ENCODE measurements around the gene MAP3K13. TPM values are rescaled to one million over a fixed set of nuclear protein-coding genes. Genes with fewer than 3 reads are reported as not detected.
"Not testable (repeated sequence)": the region's sequence is repeated elsewhere in the genome, so short reads cannot be mapped to it uniquely, and the experiment has no call there.

MAP3K13 gene
- total RNA-seq, 1 donor from 2014 or later = 20.0 TPM

DNA sequence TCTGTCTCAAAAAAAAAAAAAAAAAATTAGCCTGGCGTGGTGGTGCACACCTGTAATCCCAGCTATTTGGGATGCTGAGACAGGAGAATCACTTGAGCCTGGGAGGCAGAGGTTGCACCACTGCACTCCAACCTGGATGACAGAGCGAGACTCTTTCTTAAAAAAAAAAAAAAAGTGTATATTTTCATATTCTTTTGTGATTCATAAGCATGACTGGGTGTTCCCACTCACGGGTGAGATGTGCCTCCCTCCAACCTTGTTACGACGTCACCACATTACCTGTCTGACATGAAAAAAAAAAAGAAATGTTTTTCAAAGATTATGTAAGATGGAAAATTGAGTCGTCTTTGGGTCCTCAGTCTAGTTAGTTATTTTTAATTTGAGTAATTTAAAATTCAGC is 79.1 kb downstream of the MAP3K13 start:
- no peak for ATAC-seq
- no peak for DNase-seq (ENCODE audit: low spot score)

DNA sequence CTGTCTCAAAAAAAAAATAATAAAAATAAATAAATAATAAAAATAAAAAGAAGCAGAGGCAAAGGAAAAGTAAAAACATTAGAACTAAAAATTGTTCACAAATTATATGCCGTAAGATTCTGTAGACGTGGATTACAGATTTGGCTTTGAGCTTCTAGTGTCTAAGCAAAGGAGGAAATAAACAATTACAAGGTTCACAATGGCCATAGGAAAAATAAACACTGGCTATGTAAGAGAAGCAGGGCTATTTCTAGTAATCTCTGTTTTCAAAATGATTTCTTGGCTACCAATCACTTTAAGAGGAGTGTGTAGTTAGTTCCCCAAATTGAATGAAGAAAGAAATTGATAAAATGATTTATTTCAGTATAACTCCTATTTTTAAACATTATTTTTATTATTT is 81.4 kb downstream of the MAP3K13 start:
- DNase-seq (ENCODE audit: low spot score) = no peak
- ATAC-seq = no peak

DNA sequence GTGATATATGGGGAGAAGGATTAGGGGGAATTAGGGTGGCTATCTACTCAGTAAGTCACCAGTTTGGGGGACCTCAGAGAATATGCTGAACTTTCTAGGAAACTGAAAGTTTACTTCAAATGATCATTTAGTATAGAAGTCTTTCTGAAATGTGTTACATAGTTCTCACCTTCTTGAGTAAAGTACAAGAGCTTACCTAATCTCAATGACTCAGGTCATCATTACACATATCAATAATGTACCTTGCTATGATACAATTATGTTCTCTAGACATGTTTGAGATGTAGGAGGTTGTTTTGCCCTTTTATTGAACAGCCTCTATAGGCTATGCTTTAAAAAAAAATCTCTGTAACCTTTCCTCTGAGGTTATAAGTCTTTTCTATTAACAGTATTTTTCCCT is 85.2 kb downstream of the MAP3K13 start:
- no peak for ATAC-seq
- DNase-seq (ENCODE audit: low spot score) = no peak

DNA sequence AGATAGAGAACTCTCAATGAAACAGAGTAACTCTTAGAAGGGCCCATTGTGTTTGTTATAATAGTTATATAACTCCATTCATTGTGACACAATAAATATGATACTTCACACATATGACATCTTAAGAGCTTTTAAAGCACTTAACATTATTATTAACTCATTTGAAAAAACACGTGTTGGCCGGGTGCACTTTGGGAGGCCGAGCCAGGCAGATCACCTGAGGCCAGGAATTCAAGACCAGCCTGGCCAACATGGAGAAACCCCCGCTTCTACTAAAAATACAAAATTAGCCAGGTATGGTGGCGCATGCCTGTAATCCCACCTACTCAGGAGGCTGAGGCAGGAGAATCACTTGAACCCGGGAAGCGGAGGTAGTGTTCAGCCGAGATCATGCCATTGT is 88.5 kb downstream of the MAP3K13 start:
- not testable (repeated sequence) for ATAC-seq

DNA sequence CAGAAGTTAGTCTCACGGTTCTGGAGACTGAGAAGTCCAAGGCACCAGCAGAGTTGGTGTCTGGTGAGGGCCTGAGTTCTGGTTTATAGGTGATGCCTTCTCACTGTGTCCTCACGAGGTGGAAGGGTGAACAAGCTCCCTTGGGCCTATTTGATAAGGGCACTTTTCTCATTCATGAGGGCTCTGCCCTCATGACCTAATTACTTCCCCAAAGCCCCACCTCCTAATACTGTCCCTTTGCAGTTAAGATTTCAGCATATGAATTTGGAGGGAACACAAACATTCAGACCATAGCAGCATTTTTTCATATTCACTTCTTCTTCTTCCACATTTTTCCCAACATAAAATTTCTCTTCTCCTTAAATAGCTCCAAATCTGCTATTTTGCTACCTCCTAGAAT is 94.4 kb downstream of the MAP3K13 start:
- DNase-seq (ENCODE audit: low spot score) (no peak), ATAC-seq (no peak)

More for the DNA sequence above, 88.5 kb downstream of the MAP3K13 start:
- DNase-seq (ENCODE audit: low spot score) = not testable (repeated sequence)

DNA sequence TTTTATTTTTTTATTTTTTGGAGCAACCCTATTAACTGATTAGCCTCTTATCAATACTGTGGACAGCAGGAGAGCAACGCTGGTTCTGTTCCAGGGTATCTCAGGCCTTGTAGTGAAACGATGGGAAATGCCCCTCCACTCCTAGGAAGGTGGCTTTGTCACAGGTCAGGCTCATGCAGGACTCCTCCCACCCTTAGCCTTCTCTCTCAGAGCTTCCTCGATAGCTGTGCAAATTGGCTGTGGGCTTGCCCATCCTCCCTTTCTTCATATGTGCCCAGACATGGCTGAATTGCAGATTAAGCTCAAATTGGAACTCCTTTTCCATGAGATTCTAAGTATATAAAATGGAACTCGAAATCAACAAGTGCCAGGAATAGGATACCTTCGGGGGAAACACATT is 97.4 kb downstream of the MAP3K13 start:
- DNase-seq (ENCODE audit: low spot score) = no peak
- no peak for ATAC-seq

DNA sequence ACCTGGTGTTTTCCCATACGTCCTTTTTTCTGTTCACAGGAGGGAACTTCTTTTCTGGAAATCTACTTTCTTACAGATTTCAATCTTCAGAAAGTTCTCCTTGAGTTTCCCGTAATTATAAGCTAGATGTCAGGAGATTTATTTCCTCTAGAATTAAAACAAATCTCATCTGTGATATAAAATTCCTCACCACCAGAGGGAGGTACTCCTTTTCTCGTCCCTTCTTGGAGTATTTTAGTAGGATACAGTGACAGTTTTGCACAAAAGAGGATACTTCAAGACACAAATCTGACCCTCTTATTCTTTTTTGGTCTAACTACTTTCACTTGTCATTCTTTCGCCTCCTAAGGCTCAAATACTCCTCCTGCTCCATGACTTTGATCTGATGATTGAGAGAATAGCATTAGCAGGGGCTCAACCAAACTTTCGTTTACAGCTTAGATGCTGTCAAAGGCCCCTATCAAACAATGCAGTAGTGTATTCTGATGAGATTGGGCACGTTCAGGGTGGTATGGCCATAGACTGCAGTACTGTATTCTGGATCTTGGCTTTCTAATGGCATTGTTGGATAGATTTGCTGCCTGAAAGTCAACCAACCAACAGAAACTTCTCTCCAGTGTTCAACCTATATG is 97.9 kb downstream of the MAP3K13 start:
- ATAC-seq (peak; percentile 32), DNase-seq (ENCODE audit: low spot score) (no peak)

DNA sequence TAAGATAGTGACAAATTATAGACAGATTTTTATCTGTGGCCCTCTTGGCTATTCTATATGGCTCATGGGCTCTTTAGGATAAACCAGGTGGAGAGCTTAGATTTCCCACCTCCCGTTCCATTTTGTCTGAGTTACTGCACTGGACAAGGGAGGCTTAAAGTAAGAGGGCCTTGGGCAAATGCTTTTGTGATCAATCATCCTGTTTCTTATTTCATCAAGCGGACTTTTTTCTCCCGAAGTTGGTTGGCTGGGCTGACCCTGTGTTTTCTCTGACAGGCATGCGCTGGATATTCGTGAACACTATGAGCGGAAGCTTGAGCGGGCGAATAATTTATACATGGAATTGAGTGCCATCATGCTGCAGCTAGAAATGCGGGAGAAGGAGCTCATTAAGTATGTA is 102.5 kb downstream of the MAP3K13 start:
- ATAC-seq (no peak), DNase-seq (ENCODE audit: low spot score) (no peak)

DNA sequence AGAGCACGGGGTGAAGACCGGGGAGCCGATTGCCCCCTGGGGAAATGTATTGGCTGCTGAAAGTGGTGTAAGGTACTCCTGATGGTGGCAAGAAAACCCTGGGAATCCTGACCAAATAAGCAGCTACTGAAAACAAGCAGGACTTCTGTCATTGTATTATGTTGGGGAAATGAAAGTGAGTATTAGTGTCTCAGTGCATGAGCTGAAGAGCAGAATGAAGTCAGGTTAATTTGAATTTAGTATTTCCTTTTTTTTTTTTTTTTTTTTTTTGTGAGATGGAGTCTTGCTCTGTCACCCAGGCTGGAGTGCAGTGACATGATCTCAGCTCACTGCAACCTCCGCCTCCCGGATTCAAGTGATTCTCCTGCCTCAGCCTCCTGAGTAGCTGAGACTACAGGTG is 103.2 kb downstream of the MAP3K13 start:
- ATAC-seq; DNase-seq (ENCODE audit: low spot score): not testable (repeated sequence)

DNA sequence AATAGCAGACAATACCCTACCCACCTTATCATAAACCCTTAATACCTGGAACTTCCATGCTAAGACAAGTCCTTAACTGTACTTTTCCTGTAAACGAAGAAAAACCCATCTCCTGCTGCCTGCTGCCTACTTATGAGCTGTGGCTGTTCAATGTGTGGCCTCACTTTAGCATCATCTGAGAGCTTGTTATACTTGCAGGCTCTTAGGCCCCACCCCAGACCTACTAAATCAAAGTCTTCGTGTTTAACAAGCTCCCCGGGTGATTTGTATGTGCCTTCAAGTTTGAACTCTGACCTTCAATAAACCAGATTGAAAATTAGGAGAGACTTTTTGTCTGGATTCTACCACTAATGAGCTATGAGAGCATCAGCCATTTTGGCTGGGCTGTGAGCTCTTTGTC is 106.6 kb downstream of the MAP3K13 start:
- DNase-seq (ENCODE audit: low spot score) (no peak), ATAC-seq (no peak)

DNA sequence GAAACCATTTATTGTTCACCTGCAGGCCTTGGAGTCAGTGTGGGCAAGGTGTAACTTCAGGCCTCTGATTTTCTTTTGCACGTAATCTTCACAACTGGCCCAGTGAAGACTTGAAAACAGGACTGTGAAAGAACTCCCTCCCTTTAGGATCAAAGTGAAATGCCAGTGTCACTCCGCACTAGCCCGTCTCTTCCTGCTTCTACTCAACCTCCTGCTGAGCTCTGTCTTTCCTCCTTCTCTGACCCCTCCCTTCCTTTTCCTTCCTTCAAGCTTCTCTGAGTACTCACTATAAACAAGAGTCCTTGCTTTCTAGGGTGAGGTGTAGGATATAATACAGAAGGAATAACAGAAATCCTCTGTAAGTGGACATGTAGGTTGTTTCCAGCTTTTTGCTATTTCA is 107.4 kb downstream of the MAP3K13 start:
- ATAC-seq (no peak), DNase-seq (ENCODE audit: low spot score) (no peak)

DNA sequence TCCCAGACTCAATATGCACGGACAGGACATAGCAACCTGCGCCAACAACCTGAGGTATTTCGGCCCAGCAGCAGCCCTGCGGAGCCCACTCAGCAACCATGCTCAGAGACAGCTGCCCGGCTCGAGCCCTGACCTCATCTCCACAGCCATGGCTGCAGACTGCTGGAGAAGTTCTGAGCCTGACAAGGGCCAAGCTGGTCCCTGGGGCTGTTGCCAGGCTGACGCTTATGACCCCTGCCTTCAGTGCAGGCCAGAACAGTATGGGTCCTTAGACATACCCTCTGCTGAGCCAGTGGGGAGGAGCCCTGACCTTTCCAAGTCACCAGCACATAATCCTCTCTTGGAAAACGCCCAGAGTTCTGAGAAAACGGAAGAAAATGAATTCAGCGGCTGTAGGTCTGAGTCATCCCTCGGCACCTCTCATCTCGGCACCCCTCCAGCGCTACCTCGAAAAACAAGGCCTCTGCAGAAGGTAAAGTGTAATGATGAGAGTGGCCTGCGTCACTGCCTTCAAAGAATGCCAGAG is 110.4 kb downstream of the MAP3K13 start:
- no peak for ATAC-seq
- no peak for DNase-seq (ENCODE audit: low spot score)

DNA sequence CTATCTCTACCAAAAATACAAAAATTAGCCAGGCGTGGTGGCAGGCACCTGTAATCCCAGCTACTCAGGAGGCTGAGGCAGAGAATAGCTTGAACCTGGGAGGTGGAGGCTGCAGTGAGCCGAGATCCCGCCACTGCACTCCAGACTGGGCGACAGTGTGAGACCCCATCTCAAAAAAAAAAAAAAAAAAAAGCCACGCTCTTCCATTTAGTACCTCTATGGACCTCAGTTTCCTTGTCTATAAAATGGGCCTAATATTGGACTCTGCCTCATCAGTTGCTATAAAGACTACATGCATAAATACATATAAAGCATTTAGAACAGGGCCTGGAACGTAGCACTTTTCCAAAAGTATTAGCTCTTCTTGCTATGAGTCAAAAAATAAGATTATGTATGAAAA is 112.0 kb downstream of the MAP3K13 start:
- ATAC-seq; DNase-seq (ENCODE audit: low spot score): not testable (repeated sequence)

DNA sequence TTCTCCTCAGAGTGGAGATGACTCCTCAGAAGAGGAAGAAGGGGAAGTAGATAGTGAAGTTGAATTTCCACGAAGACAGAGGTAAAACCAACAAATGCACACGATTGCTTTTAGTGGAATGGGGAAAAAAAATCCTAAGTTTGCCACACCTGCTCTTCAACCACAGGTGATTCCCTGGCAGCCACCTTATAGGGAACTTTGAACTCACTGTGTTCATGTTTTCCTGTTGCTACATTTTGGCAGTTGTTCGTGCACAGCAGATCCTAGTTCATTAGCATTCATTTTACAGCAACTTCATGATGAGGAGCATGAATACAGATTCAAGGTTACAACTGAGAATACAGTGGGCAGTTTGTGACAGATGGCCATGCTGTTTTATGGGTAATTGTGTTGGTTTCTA is 114.4 kb downstream of the MAP3K13 start:
- ATAC-seq = peak; percentile 28
- DNase-seq (ENCODE audit: low spot score) = no peak

DNA sequence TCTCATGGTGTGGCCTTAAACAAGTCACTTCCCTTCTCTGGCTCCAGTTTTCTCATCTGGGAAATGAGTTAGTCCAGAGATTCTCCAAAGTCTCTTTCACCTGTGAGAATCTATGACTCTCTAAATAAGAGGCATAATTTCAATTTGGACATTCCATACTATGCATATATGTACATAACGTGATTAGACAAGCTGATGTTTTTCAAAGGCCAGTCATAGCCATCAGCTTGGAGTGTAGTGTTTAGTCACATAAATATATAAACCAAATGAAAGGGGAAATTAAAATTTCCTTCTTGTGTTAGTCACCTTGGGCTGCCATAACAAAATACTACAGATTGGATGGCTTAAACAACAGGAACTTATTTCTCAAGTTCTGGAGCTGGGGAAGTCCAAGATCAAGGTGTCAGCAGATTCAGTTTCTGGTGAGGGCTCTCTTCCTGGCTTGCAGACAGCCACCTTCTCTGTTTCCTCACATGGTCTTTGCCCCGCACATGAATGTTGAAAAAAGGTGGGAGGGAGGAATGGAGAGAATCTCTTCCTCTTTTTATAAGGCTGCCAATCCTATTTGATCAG is 116.5 kb downstream of the MAP3K13 start:
- DNase-seq (ENCODE audit: low spot score) = no peak
- no peak for ATAC-seq

DNA sequence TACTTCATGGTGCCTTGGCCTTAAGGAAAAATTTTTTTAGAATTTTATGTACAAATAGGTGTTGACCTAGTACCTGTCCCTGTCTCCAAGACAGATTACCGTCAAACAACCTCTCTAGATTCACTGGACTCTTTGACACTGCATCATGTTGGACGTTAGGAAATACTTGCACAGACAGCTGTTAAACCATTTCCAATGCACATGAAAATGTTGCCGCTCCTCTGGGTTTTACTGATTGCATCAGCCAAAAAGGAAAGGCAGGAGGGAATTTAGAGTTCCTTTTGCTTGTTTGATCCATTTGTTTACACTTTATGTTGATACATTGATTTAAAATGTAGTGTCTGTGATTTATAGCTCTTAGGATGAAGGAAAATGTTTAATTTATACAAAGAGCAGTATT is 121.4 kb downstream of the MAP3K13 start:
- ATAC-seq = no peak
- no peak for DNase-seq (ENCODE audit: low spot score)

DNA sequence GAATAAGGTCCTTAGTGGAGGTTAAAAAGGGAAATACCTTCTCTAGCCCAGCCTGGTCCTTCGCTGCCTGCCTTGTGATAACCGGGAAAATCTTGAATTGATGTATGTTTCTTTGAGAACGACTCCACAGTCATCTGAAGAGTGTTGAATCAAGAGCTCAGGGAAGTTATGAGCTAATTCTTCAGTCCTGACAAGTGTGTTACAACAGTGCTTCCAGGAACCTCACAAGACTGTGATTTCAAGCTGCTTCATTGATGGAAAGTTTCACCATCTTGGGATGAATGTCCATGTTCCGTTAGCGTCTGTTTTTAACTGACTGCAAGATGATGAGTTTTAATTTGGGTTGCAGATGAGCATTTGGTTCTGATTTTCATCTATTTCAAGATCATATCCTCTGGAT is 123.5 kb downstream of the MAP3K13 start:
- DNase-seq (ENCODE audit: low spot score) (no peak), ATAC-seq (no peak)

DNA sequence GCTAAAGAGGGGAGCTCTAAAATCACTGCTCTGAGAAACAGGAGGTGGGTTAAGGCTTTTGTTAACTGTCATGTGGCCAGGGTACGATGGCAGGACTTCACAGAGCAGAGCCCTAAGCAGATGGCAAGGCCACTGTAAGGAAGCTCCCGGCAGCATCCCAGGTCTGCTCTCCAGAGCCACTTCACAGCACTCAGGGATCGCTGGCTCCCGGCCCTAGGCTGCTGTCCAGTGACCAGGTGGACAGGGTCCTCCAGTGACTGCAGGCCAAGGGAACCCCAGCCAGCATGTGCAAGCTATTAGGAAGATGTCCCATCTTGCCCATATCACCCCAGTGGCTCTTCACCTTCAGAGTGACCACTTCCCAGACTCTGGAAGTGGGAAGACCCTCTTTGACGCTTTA is 125.5 kb downstream of the MAP3K13 start:
- DNase-seq (ENCODE audit: low spot score) (no peak), ATAC-seq (peak; percentile 68)

DNA sequence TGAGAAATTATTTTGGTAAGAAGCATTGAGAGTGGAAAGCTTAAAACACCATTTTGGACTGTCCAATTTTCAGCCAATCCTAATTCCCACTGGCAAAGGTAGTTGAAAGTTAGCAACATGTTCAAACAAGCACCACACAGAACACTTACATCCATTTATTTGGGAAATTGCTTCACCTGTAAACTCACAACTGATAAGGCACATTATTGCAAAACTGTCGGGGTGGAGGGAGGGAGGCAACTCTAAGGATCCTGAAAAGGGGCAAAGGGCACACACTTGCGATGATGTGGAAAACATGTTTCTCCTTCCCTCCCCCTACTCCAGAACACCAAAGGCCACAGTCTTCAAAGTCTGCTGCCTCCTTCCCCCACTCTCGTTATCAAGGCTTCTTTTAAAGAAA is 126.5 kb downstream of the MAP3K13 start:
- DNase-seq (ENCODE audit: low spot score) (no peak), ATAC-seq (peak; percentile 83)

DNA sequence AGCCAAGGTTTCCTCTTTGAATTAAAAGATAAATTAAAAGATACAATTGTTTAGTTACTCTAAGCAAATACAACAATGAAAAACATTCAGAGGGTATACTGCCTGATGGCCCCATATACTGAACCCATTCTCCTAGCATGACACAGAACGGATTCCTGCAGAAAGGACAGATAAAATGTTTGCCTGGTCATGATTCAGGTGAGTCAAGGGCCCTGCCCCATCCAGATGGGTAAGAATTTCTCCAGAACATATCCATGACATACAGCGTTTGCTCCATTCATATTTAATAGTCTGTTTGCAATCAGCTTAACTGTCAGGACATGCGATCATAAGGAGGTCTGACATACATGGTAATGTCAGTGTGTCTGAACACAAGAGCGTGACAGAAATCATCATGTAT is 127.3 kb downstream of the MAP3K13 start:
- DNase-seq (ENCODE audit: low spot score) (no peak), ATAC-seq (no peak)

DNA sequence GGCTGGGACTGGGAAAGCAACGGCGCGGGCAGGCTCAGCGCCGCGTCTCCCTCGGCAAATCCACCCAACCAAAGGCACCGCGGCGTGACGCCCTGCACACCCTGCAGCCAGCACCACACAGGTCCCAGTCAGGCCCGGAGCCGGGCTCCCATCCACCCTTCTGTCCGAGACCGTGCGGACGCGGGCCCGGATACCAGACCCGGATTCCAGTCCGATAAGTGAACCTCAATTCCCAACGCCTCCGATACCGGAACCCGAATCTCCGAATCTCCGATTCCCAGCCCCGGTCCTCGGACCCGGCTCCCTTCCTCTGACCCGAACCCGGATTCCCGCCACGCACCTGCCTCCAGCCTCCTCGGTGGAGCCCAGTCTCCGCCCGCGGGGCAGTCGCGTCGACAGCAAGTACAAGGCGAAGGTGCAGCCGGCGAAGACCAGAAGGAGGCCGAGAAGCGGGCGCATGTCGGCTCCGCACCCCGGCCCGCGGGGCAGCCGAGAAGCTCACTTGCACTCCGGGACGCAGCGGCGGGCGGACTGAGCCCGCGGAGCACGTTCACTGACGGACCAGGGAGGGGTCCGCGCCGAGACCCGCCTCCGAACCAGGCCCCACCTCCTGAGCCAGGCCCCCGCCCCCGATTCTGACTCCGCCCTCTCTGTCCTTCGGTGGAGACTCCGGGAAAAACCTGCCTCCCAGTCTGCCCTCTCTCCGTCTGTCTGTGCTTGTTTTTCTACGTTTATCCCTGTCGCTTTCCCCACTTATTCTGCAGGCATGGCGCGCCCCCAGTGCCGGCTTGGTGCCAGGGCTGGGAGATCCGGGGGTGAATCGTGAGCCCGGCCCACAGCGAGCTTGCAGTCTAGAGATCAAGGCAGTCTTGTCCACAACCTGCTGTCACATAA is 135.8 kb downstream of the MAP3K13 start, which contains the start of gene TMEM41A:
Gene TMEM41A, minus strand, starts transcription at position 533 of the 894 bp plus-strand sequence. Its CDS starts 74 bp downstream, at position 459.
- ATAC-seq (peak; percentile 96), DNase-seq (ENCODE audit: low spot score) (peak; percentile 95)

DNA sequence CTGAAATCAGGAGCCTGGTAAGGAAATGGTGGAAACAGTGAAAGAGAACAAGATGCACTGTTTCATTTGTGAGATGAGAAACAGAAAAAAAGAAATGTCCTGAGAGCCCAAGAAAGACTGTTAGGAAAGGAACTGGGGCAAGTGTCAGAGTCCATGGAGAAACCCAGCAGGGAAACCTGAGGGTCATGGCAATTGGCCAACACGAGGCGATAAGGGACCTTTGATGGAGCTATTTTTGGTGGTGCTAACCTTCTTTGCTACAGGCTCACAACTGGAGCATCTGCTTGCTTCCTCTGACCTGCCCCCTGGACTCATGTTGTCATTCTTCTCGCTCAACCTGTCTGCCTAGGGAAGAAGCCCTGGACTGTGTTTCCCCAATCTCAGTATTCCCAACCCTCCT is 140.1 kb downstream of the MAP3K13 start:
- no peak for DNase-seq (ENCODE audit: low spot score)

More for the DNA sequence above, 140.1 kb downstream of the MAP3K13 start:
- ATAC-seq = no peak

All from left lobe of liver (tissue), 2 donors.